ENCODE results near the gene KRTAP9-6.

KRTAP9-6 gene

DNA sequence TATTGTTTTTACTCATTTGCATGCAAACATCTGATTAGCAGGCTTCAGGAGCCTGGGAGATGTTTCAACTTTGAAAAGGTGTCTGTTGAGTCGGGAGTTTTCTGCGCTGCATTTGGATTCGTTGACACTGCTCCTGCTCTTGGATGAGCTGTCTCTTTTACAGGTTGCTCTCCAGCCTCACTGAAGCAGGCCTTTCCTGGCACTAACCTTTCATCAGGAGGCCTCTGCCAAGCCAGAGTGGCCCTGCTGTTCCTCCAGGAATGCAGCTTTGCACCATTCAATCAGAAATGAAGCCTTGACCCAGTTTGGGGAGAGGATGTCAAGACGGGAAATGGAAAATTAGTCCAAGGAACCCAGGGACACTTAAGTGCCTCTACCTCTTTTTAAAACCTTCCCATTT, 37.8 kb downstream of the KRTAP9-6 start:
- H3K27ac ChIP-seq (ENCODE audit: low read depth, low read length): no peak overlapping the region
- no peak overlapping the region for H3K4me3 ChIP-seq (ENCODE audit: low read depth in 1 of 2, low read length in 2 of 2)
- H3K4me1 ChIP-seq (ENCODE audit: insufficient read depth, low read length): no peaks in the 10 kb centered on the region
- H3K9me3 ChIP-seq (ENCODE audit: low read length): no peaks in the 10 kb centered on the region
- H3K9ac ChIP-seq (ENCODE audit: low read length): no peak overlapping the region
- H3K36me3 ChIP-seq (ENCODE audit: insufficient read depth, low read length): no peaks in the 10 kb centered on the region
- no peaks in the 10 kb centered on the region for H3K27me3 ChIP-seq (ENCODE audit: control insufficient read depth in 1 of 2, insufficient read depth in 2 of 2, low read length in 2 of 2)

DNA sequence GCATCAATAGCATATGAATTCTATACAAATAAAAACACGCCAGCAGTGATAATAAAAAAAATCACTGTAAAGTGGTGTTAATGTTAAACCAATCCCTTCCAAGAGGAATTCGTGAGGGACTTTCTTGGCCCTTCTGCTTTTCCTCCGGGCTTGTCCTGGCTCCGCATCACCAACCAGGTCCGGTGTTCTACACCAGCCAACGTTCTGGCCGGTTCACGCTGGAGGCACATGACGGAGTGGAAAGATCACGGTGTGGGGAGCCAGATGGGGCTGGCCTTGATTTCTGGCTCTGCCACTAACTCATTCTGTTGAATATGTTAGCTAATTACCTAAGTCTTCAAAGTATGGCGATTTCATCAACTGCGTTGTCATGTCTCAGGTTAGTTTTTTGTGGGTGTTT, 38.9 kb downstream of the KRTAP9-6 start:
- Histone ChIP-seq H3K9me3 (ENCODE audit: low read length) (no peaks in the 10 kb centered on the region), H3K9ac (ENCODE audit: low read length) (no peak overlapping the region), H3K36me3 (ENCODE audit: insufficient read depth, low read length) (no peaks in the 10 kb centered on the region), H3K4me1 (ENCODE audit: insufficient read depth, low read length) (no peaks in the 10 kb centered on the region), H3K27me3 (ENCODE audit: control insufficient read depth in 1 of 2, insufficient read depth in 2 of 2, low read length in 2 of 2) (no peaks in the 10 kb centered on the region), H3K4me3 (ENCODE audit: low read depth in 1 of 2, low read length in 2 of 2) (no peak overlapping the region), H3K27ac (ENCODE audit: low read depth, low read length) (no peak overlapping the region)

DNA sequence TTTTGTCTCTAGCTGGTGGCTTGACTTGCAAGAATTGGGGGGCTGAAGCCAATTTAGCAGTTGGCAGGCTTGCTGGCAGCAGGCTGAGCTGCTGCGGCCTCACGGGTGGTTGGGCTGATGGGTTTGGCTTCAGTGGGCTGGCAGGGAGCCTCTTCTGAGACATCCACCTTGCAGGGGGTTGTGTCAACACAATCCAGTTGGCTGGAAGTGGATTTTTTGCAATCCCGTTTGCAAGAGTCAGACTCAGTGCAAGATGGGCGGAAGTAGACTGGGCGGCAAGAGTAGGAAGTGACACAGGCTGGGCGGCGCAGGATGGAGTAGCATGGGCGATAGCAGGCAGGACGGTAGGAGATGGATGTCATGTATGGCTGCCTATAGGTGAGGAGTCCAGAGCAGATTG, 42.5 kb downstream of the KRTAP9-6 start:
- H3K9me3 ChIP-seq (ENCODE audit: low read length): no peaks in the 10 kb centered on the region
- H3K9ac ChIP-seq (ENCODE audit: low read length): no peak overlapping the region
- no peaks in the 10 kb centered on the region for H3K27me3 ChIP-seq (ENCODE audit: control insufficient read depth in 1 of 2, insufficient read depth in 2 of 2, low read length in 2 of 2)
- no peak overlapping the region for H3K27ac ChIP-seq (ENCODE audit: low read depth, low read length)
- no peaks in the 10 kb centered on the region for H3K36me3 ChIP-seq (ENCODE audit: insufficient read depth, low read length)
- no peak overlapping the region for H3K4me3 ChIP-seq (ENCODE audit: low read depth in 1 of 2, low read length in 2 of 2)
- H3K4me1 ChIP-seq (ENCODE audit: insufficient read depth, low read length): no peaks in the 10 kb centered on the region

DNA sequence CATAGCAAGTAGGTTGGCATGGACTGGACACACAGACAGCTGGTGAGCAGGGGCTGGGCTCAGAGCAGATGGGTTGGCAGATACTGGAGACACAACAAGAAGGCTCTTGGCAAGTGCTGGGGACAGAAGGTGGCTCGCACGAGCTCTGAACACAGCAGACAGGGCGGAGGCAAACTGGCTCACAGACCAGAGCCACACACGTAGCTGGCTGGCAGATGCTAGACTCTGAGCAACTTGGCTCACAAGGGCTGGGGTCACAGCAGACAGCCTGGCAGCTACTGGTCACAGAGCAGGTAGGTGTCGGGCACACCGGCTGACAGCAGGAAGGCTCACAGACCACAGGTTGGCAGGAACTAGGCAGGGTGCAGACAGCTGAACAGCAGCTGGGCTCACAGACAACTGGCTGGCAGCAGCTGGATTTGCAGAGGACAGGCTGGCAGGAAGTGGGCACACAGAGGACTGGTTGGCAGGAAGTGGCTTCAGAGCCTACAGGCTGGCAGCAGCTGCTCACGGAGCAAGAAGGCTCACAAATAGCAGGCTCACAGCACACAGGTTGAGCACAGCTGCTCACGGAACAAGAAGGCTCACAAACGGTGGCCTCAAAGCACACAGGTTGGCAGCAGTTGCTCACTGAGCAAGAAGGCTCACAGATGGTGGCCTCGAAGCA, 43.2 kb downstream of the KRTAP9-6 start:
- Histone ChIP-seq H3K4me1 (ENCODE audit: insufficient read depth, low read length) (no peaks in the 10 kb centered on the region), H3K9me3 (ENCODE audit: low read length) (no peaks in the 10 kb centered on the region), H3K27ac (ENCODE audit: low read depth, low read length) (no peak overlapping the region), H3K36me3 (ENCODE audit: insufficient read depth, low read length) (no peaks in the 10 kb centered on the region), H3K9ac (ENCODE audit: low read length) (no peak overlapping the region), H3K27me3 (ENCODE audit: control insufficient read depth in 1 of 2, insufficient read depth in 2 of 2, low read length in 2 of 2) (no peaks in the 10 kb centered on the region), H3K4me3 (ENCODE audit: low read depth in 1 of 2, low read length in 2 of 2) (no peak overlapping the region)

DNA sequence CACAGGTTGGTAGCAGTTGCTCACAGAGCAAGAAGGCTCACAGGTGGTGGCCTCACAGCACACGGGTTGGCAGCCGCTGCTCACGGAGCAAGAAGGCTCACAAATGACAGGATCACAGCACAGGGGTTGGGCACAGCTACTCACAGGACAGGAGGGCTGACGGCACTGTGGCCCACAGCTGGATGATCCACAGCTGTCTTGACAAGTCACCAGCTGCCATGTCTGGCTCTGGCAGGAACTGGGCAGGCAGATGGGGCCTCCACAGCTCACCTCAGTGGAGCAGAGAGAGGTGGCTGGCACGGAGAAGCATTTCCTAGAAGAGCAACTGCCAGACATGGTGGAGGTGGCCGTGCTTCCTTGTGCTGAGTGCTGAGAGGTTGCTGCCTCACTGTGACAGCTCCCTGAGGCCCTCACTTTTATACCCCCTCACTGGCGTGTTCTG, 43.8 kb downstream of the KRTAP9-6 start, which contains the start of gene KRTAP16-1:
KRTAP16-1 (minus strand) TSS at position 392 of the 442 bp plus-strand sequence; CDS start at position 336, 56 bp downstream.
- Histone ChIP-seq H3K36me3 (ENCODE audit: insufficient read depth, low read length) (no peaks in the 10 kb centered on the region), H3K9me3 (ENCODE audit: low read length) (no peaks in the 10 kb centered on the region), H3K9ac (ENCODE audit: low read length) (no peak within 1 kb of the TSS), H3K27ac (ENCODE audit: low read depth, low read length) (no peak within 1 kb of the TSS), H3K27me3 (ENCODE audit: control insufficient read depth in 1 of 2, insufficient read depth in 2 of 2, low read length in 2 of 2) (no peaks in the 10 kb centered on the region), H3K4me3 (ENCODE audit: low read depth in 1 of 2, low read length in 2 of 2) (no peak within 1 kb of the TSS), H3K4me1 (ENCODE audit: insufficient read depth, low read length) (no peaks in the 10 kb centered on the region)

DNA sequence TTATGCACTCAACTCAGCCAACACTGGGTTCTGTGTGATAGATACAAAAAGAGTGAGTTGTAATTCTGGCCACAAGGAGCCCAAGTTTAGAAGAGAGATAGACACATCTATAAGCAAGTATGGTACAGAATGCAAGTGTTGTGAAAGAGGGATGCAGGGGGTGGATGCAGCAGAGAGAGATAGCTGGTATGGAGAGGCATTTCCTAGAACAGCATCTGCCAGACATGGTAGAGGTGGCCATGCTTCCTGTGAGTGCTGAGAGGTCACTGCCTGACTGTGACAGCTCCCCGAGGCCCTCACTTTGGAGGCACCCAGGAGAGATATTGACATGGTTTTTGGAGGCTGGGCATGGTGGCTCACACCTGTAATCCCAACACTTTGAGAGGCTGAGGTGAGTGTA, 45.9 kb downstream of the KRTAP9-6 start:
- no peak overlapping the region for H3K4me3 ChIP-seq (ENCODE audit: low read depth in 1 of 2, low read length in 2 of 2)
- no peak overlapping the region for H3K27ac ChIP-seq (ENCODE audit: low read depth, low read length)
- no peaks in the 10 kb centered on the region for H3K36me3 ChIP-seq (ENCODE audit: insufficient read depth, low read length)
- H3K4me1 ChIP-seq (ENCODE audit: insufficient read depth, low read length): no peaks in the 10 kb centered on the region
- H3K27me3 ChIP-seq (ENCODE audit: control insufficient read depth in 1 of 2, insufficient read depth in 2 of 2, low read length in 2 of 2): no peaks in the 10 kb centered on the region
- H3K9ac ChIP-seq (ENCODE audit: low read length): no peak overlapping the region
- H3K9me3 ChIP-seq (ENCODE audit: low read length): no peaks in the 10 kb centered on the region

DNA sequence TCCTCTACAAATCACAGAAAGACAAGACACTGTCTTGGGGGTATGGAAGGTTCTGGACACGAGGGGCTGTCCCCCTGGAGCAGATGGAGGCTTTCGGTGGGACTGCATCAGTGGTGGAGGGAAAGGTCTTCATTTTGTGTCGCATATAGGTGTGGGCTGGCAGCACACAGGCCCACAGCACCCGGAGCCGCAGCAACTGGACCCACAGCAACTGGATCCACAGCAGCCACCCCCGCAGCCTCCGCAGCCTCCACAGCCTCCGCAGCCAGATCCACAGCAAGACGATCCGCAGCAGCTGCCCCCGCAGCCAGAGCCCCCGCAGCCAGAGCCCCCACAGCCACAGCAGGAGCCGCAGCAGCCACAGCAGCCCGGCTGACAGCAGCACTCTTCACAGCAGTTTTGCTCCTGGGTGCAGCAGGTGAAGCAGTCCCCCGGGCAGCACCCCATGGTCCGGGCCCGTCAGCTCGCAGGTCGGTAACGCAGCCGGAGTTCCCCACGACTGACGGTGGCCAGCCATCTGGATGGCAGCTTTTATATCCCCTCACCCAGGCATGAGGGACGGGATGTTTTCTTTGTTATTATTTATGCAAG, 50.1 kb downstream of the KRTAP9-6 start, which contains the start of gene KRTAP17-1:
KRTAP17-1 (minus strand) TSS at position 507 of the 591 bp plus-strand sequence; CDS start at position 447, 60 bp downstream.
- Histone ChIP-seq H3K27me3 (ENCODE audit: control insufficient read depth in 1 of 2, insufficient read depth in 2 of 2, low read length in 2 of 2) (no peaks in the 10 kb centered on the region), H3K4me1 (ENCODE audit: insufficient read depth, low read length) (no peaks in the 10 kb centered on the region), H3K27ac (ENCODE audit: low read depth, low read length) (no peak within 1 kb of the TSS), H3K9me3 (ENCODE audit: low read length) (no peaks in the 10 kb centered on the region), H3K36me3 (ENCODE audit: insufficient read depth, low read length) (no peaks in the 10 kb centered on the region), H3K4me3 (ENCODE audit: low read depth in 1 of 2, low read length in 2 of 2) (no peak within 1 kb of the TSS), H3K9ac (ENCODE audit: low read length) (no peak within 1 kb of the TSS)

Data from muscle layer of colon (tissue), 2 donors.